Activated naive CD8-positive, alpha-beta T cell (primary cell): ENCODE results near the gene DNAJC4.

Experiments
- H3K27ac Mint-ChIP-seq: one replicate; pipeline ENCODE4 v1.8.0; 2021; ENCODE audit warnings: mixed read lengths
- H3K27me3 Mint-ChIP-seq: one replicate; pipeline ENCODE4 v1.8.0; 2021; ENCODE audit warnings: mixed read lengths
- H3K36me3 Mint-ChIP-seq: one replicate; pipeline ENCODE4 v1.8.0; 2021; ENCODE audit warnings: mixed read lengths
- H3K4me1 Mint-ChIP-seq: one replicate; pipeline ENCODE4 v1.8.0; 2021; ENCODE audit warnings: low read depth, mixed read lengths
- H3K4me3 Mint-ChIP-seq: one replicate; pipeline ENCODE4 v1.8.0; 2021; ENCODE audit warnings: mild to moderate bottlenecking, mixed read lengths
- H3K9me3 Mint-ChIP-seq: one replicate; pipeline ENCODE4 v1.8.0; 2021; ENCODE audit warnings: low read depth, mixed read lengths

Gene DNAJC4

GRCh38 chr11:64232182-64232966, 2.0 kb downstream of the DNAJC4 start:
- Mint-ChIP-seq H3K9me3 (no peaks in the 10 kb centered on the region), H3K27me3 (no peaks in the 10 kb centered on the region), H3K27ac (peak overlapping the region; percentile 54), H3K4me1 (peaks cover 41% of the 10 kb centered on the region), H3K4me3 (peak overlapping the region; percentile 80), H3K36me3 (no peaks in the 10 kb centered on the region)

- no peaks in the 10 kb centered on the region for H3K9me3 Mint-ChIP-seq
- H3K4me3 Mint-ChIP-seq, result peak overlapping the region; percentile 76
- no peaks in the 10 kb centered on the region for H3K27me3 Mint-ChIP-seq
- H3K4me1 Mint-ChIP-seq, result peaks cover 37% of the 10 kb centered on the region
- H3K36me3 Mint-ChIP-seq, result no peaks in the 10 kb centered on the region
- peak overlapping the region; percentile 54 for H3K27ac Mint-ChIP-seq
These were observed 2.6 kb downstream of the DNAJC4 start for GRCh38 chr11:64232967-64233315.

- Mint-ChIP-seq H3K4me3 (peak within 1 kb of the TSS; percentile 87), H3K9me3 (no peaks in the 10 kb centered on the region), H3K27ac (peak within 1 kb of the TSS; percentile 84), H3K36me3 (no peaks in the 10 kb centered on the region), H3K4me1 (peaks cover 38% of the 10 kb centered on the region), H3K27me3 (no peaks in the 10 kb centered on the region)
These were observed 3.7 kb downstream of the DNAJC4 start, which contains the start of gene VEGFB for GRCh38 chr11:64233913-64234586. Gene VEGFB (plus strand): TSS chr11:64234584. CDS start chr11:64234834, 250 bp downstream.

GRCh38 chr11:64234647-64235379, 4.5 kb downstream of the DNAJC4 start:
- no peak overlapping the region for H3K27ac Mint-ChIP-seq
- H3K9me3 Mint-ChIP-seq, result no peaks in the 10 kb centered on the region
- peak overlapping the region; percentile 87 for H3K4me3 Mint-ChIP-seq
- no peaks in the 10 kb centered on the region for H3K36me3 Mint-ChIP-seq
- H3K4me1 Mint-ChIP-seq, result peaks cover 35% of the 10 kb centered on the region
- H3K27me3 Mint-ChIP-seq, result no peaks in the 10 kb centered on the region

GRCh38 chr11:64235437-64236161, 5.3 kb downstream of the DNAJC4 start:
- Mint-ChIP-seq H3K4me3 (peak overlapping the region; percentile 87), H3K9me3 (no peaks in the 10 kb centered on the region), H3K27me3 (no peaks in the 10 kb centered on the region), H3K4me1 (peaks cover 39% of the 10 kb centered on the region), H3K27ac (peak overlapping the region; percentile 84), H3K36me3 (no peaks in the 10 kb centered on the region)

- Mint-ChIP-seq H3K27me3 (no peaks in the 10 kb centered on the region), H3K27ac (no peak overlapping the region), H3K36me3 (no peaks in the 10 kb centered on the region), H3K9me3 (no peaks in the 10 kb centered on the region), H3K4me3 (no peak overlapping the region), H3K4me1 (peaks cover 29% of the 10 kb centered on the region)
These were observed 7.2 kb downstream of the DNAJC4 start for GRCh38 chr11:64237484-64237951.

GRCh38 chr11:64238076-64238475, 7.7 kb downstream of the DNAJC4 start:
- Mint-ChIP-seq H3K4me3 (no peak overlapping the region), H3K27me3 (no peaks in the 10 kb centered on the region), H3K36me3 (no peaks in the 10 kb centered on the region), H3K9me3 (no peaks in the 10 kb centered on the region), H3K27ac (peak overlapping the region; percentile 34), H3K4me1 (peaks cover 31% of the 10 kb centered on the region)

- Mint-ChIP-seq H3K27me3 (no peaks in the 10 kb centered on the region), H3K4me3 (peak overlapping the region; percentile 27), H3K4me1 (peaks cover 33% of the 10 kb centered on the region), H3K9me3 (no peaks in the 10 kb centered on the region), H3K27ac (peak overlapping the region; percentile 34), H3K36me3 (no peaks in the 10 kb centered on the region)
These were observed 8.7 kb downstream of the DNAJC4 start for GRCh38 chr11:64238999-64239398.

- Mint-ChIP-seq H3K27me3 (no peaks in the 10 kb centered on the region), H3K4me1 (peaks cover 33% of the 10 kb centered on the region), H3K9me3 (no peaks in the 10 kb centered on the region), H3K36me3 (no peaks in the 10 kb centered on the region), H3K27ac (peak overlapping the region; percentile 97), H3K4me3 (peak overlapping the region; percentile 92)
These were observed 9.5 kb downstream of the DNAJC4 start for GRCh38 chr11:64239662-64240434.

- Mint-ChIP-seq H3K4me3 (peak within 1 kb of the TSS; percentile 92), H3K9me3 (no peaks in the 10 kb centered on the region), H3K27me3 (no peaks in the 10 kb centered on the region), H3K4me1 (peaks cover 27% of the 10 kb centered on the region), H3K36me3 (no peaks in the 10 kb centered on the region), H3K27ac (peak within 1 kb of the TSS; percentile 97)
These were observed 10.3 kb downstream of the DNAJC4 start, which contains the start of gene FKBP2 for GRCh38 chr11:64240435-64241240. Gene FKBP2 (plus strand): TSS chr11:64241095. CDS start chr11:64242388, 1,293 bp downstream.

- Mint-ChIP-seq H3K9me3 (no peaks in the 10 kb centered on the region), H3K27ac (peak overlapping the region; percentile 97), H3K36me3 (no peaks in the 10 kb centered on the region), H3K27me3 (no peaks in the 10 kb centered on the region), H3K4me1 (peaks cover 27% of the 10 kb centered on the region), H3K4me3 (peak overlapping the region; percentile 92)
These were observed 10.8 kb downstream of the DNAJC4 start for GRCh38 chr11:64241241-64241490.

- H3K27me3 Mint-ChIP-seq, result no peaks in the 10 kb centered on the region
- peaks cover 27% of the 10 kb centered on the region for H3K4me1 Mint-ChIP-seq
- no peaks in the 10 kb centered on the region for H3K36me3 Mint-ChIP-seq
These were observed 11.4 kb downstream of the DNAJC4 start for GRCh38 chr11:64241491-64242374.

More at GRCh38 chr11:64241491-64242374, 11.4 kb downstream of the DNAJC4 start:
- Mint-ChIP-seq H3K27ac (peak overlapping the region; percentile 97), H3K4me3 (peak overlapping the region; percentile 92), H3K9me3 (no peaks in the 10 kb centered on the region)
